ENCODE data around the gene FBL. TPM values are rescaled to one million over a fixed set of nuclear protein-coding genes. Genes with fewer than 3 reads are reported as not detected.

The FBL gene
- total and polyA plus RNA-seq, 2 of the 4 experiments (the other 2 are of a cell fraction): 259 to 446 TPM

GRCh38 chr19:39788244-39788643, 57.9 kb downstream of the FBL start:
- Histone ChIP-seq H3K79me1 (ENCODE audit: low read depth in 1 of 2, low read length in 2 of 2) (no peaks in the 10 kb centered on the region), H3K4me1 (ENCODE audit: control insufficient read depth, insufficient read depth, low read length) (no peaks in the 10 kb centered on the region), H2BK5ac (ENCODE audit: low read depth, low read length, poor library complexity, severe bottlenecking) (no peak overlapping the region), H3K23ac (ENCODE audit: low read depth, low read length) (no peak overlapping the region), H3K56ac (ENCODE audit: extremely low read depth, insufficient read depth, low read length) (no peak overlapping the region), H3K27ac (ENCODE audit: insufficient read depth, low read length) (no peak overlapping the region), H3K4me2 (ENCODE audit: low read depth, low read length) (no peak overlapping the region), H4K5ac (ENCODE audit: low read depth, low read length) (no peak overlapping the region), H3K4ac (ENCODE audit: low read depth, low read length) (no peak overlapping the region), H3K27me3 (ENCODE audit: control insufficient read depth, insufficient read depth, low read length) (peaks cover 4% of the 10 kb centered on the region), H3K9me3 (ENCODE audit: control insufficient read depth, insufficient read depth, low read length) (peaks cover 3% of the 10 kb centered on the region), H2BK120ac (ENCODE audit: low read depth, low read length) (no peak overlapping the region), H2AK5ac (ENCODE audit: low read depth, low read length) (no peak overlapping the region), H3K14ac (replicated peaks; ENCODE audit: low read depth, low read length) (no peak overlapping the region), H3K9me1 (ENCODE audit: insufficient read depth, low read length) (no peaks in the 10 kb centered on the region), H4K20me1 (ENCODE audit: insufficient read depth, low read length) (no peaks in the 10 kb centered on the region), H4K8ac (ENCODE audit: low read depth in 2 of 2, low read length in 2 of 2) (no peak overlapping the region), H2AFZ (replicated peaks; ENCODE audit: low read length, poor library complexity) (no peak overlapping the region), H2AK9ac (replicated peaks; ENCODE audit: low read depth, low read length, poor library complexity) (no peak overlapping the region), H3K18ac (ENCODE audit: low read depth, low read length) (no peak overlapping the region), H2BK20ac (ENCODE audit: low read depth, low read length) (no peak overlapping the region), H3K4me3 (ENCODE audit: insufficient read depth, low read depth, low read length) (no peak overlapping the region), H2BK15ac (ENCODE audit: low read depth, low read length) (no peak overlapping the region), H3K36me3 (ENCODE audit: control insufficient read depth, insufficient read depth, low read length) (no peaks in the 10 kb centered on the region), H4K91ac (ENCODE audit: insufficient read depth, low read depth, low read length) (no peak overlapping the region), H3K9ac (ENCODE audit: low read depth, low read length) (no peak overlapping the region)
- BruUV-seq (replicated peaks): no TSS peak
- no peak for DNase-seq
- TF ChIP-seq RCOR1 (IDR thresholded peaks at IDR 0.05; ENCODE audit: insufficient replicate concordance, low read length): no peak
- TF ChIP-seq CEBPB (IDR thresholded peaks at IDR 0.05; ENCODE audit: low read depth, low read length): no peak
- no peak for TF ChIP-seq MAFK (IDR thresholded peaks at IDR 0.05; ENCODE audit: low read depth, low read length)
- no peak for TF ChIP-seq POLR2A (IDR thresholded peaks at IDR 0.05; ENCODE audit: low read depth, low read length)
- TF ChIP-seq FOS (IDR thresholded peaks at IDR 0.05; ENCODE audit: low read depth, low read length): no peak
- no peak for TF ChIP-seq MXI1 (IDR thresholded peaks at IDR 0.05; ENCODE audit: borderline replicate concordance, low read depth, low read length)
- no peak for TF ChIP-seq SMC3 (IDR thresholded peaks at IDR 0.05; ENCODE audit: low read depth, low read length)
- TF ChIP-seq MAZ (IDR thresholded peaks at IDR 0.05; ENCODE audit: borderline replicate concordance, low read depth, low read length): no peak
- TF ChIP-seq, protein P1, sequence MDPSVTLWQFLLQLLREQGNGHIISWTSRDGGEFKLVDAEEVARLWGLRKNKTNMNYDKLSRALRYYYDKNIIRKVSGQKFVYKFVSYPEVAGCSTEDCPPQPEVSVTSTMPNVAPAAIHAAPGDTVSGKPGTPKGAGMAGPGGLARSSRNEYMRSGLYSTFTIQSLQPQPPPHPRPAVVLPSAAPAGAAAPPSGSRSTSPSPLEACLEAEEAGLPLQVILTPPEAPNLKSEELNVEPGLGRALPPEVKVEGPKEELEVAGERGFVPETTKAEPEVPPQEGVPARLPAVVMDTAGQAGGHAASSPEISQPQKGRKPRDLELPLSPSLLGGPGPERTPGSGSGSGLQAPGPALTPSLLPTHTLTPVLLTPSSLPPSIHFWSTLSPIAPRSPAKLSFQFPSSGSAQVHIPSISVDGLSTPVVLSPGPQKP (IDR thresholded peaks at IDR 0.05; ENCODE audit: borderline replicate concordance, low read depth, low read length): no peak
- TF ChIP-seq BHLHE40 (IDR thresholded peaks at IDR 0.05; ENCODE audit: low read depth, low read length): no peak
- TF ChIP-seq USF2 (IDR thresholded peaks at IDR 0.05; ENCODE audit: low read depth, low read length): no peak
- no peak for TF ChIP-seq CHD1 (IDR thresholded peaks at IDR 0.05; ENCODE audit: low read depth, low read length)
- no peak for TF ChIP-seq NFE2L2 (IDR thresholded peaks at IDR 0.05; ENCODE audit: low read depth, low read length)
- TF ChIP-seq CTCF (conservative IDR thresholded peaks at IDR 0.05; ENCODE audit: low read depth, low read length): no peak
- no peak for TF ChIP-seq RFX5 (IDR thresholded peaks at IDR 0.05; ENCODE audit: low read depth, low read length)
- TF ChIP-seq RAD21 (IDR thresholded peaks at IDR 0.05; ENCODE audit: low read length): no peak
- intact Hi-C loops (cut with micrococcal nuclease): no loop called here
- ChIA-PET CTCF (no interaction called here), POLR2A (ENCODE audit: unreplicated experiment) (interaction anchor here (0.5 kb wide), 1 partner anchor 213 kb away, joined by 3 read pairs; no protein-coding TSS in a partner anchor)
- ATAC-seq (ENCODE audit: low read depth): no peak
- in situ Hi-C loops (cut with MboI; ENCODE audit: low sequenced_read_pairs): no loop called here
- dilution Hi-C loops (cut with HindIII; ENCODE audit: low sequenced_read_pairs, unreplicated experiment): no loop called here
